GM12878 (cell line): Measurements from ENCODE around the gene CACNA2D3. TPM values are rescaled to one million over a fixed set of nuclear protein-coding genes. Genes with fewer than 3 reads are reported as not detected.

ENCODE experiments used
- EED ChIP-seq: sonication (generic); IDR thresholded peaks from 2 replicates; pipeline ENCODE4 v1.6.1; 2016; ENCODE audit warnings: antibody characterized with exemption, low read depth
- NR2F1 ChIP-seq: fragments of 450-650 bp; conservative IDR thresholded peaks from 2 replicates; pipeline ENCODE4 v1.6.1; 2017; ENCODE audit warnings: mild to moderate bottlenecking
- SPI1 ChIP-seq: IDR thresholded peaks from 2 replicates; pipeline ENCODE4 v1.6.1; 2011; ENCODE audit warnings: low read depth, mild to moderate bottlenecking, low read length, moderate library complexity, borderline replicate concordance; ENCODE audit not compliant: insufficient read depth
- ZNF274 ChIP-seq: IDR thresholded peaks from one replicate; pipeline ENCODE4 v1.8.0; 2011; ENCODE audit not compliant: insufficient read length, insufficient read depth
- ZNF687 ChIP-seq: fragments of 450-650 bp; IDR thresholded peaks from 2 replicates; pipeline ENCODE4 v1.6.1; 2017; ENCODE audit warnings: mild to moderate bottlenecking, moderate library complexity
- polyA plus RNA-seq, 11 experiments: library from polyadenylated mRNA; depleted of rRNA in 4 of 11; unstranded in 6 of 11; stranded (reverse) in 5 of 11; fragments of >200 nt; fragmentation: Nextera tagmentation in 4 of 11; fragmentation: Illumina TruSeq in 1 of 11; extraction: Ambion mirVana in 4 of 11; extraction: Trizol in 1 of 11; gene quantifications; 1 replicate in 1 of 11; 2 replicates in 10 of 11; pipeline versions ENCODE4 v1.2.1 to v1.2.3, GENCODE V29; 2011 to 2016; ENCODE audit warnings: inconsistent platforms in 2 of 11, missing spikeins in 2 of 11, low read depth in 1 of 11
- total RNA-seq, 4 experiments: library from RNA; depleted of rRNA in 3 of 4; stranded (reverse); fragments of >200 nt in 3 of 4; fragmentation: Illumina TruSeq in 1 of 4; extraction: Trizol in 1 of 4; gene quantifications; 2 replicates each; pipeline versions ENCODE4 v1.2.1 to v1.2.3, GENCODE V29; 2013 to 2021
- TF ChIP-seq, protein P1 (sequence below): fragments of 450-650 bp; formaldehyde crosslinking; IDR thresholded peaks from 2 replicates; pipeline ENCODE4 v1.4.0; 2022; ENCODE audit warnings: mild to moderate bottlenecking, moderate library complexity

CACNA2D3 gene
- total and polyA plus RNA-seq, 10 of the 15 experiments (the other 5 are each of a cell fraction or from before 2014, with no cell fraction given): not detected

- TF ChIP-seq NR2F1 (no peak), ZNF274 (no peak), ZNF687 (no peak), EED (no peak), SPI1 (no peak)
- TF ChIP-seq, protein P1, sequence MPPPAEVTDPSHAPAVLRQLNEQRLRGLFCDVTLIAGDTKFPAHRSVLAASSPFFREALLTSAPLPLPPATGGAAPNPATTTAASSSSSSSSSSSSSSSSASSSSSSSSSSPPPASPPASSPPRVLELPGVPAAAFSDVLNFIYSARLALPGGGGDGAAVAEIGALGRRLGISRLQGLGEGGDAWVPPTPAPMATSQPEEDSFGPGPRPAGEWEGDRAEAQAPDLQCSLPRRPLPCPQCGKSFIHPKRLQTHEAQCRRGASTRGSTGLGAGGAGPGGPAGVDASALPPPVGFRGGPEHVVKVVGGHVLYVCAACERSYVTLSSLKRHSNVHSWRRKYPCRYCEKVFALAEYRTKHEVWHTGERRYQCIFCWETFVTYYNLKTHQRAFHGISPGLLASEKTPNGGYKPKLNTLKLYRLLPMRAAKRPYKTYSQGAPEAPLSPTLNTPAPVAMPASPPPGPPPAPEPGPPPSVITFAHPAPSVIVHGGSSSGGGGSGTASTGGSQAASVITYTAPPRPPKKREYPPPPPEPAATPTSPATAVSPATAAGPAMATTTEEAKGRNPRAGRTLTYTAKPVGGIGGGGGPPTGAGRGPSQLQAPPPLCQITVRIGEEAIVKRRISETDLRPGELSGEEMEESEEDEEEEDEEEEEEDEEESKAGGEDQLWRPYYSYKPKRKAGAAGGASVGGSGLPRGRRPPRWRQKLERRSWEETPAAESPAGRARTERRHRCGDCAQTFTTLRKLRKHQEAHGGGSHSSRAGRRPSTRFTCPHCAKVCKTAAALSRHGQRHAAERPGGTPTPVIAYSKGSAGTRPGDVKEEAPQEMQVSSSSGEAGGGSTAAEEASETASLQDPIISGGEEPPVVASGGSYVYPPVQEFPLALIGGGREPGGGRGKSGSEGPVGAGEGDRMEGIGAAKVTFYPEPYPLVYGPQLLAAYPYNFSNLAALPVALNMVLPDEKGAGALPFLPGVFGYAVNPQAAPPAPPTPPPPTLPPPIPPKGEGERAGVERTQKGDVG (CRISPR knock-in tag): no peak
These were observed 364.0 kb downstream of the CACNA2D3 start (continued) for GRCh38 chr3:54486317-54486716.
